HCT116 (cell line): ENCODE data around the gene PPIG.

Source experiments
- CTCF ChIP-seq, 3 experiments: fragments of 200-600 bp in 1 of 3; sonication (generic) in 1 of 3; IDR thresholded peaks in 2 of 3; conservative IDR thresholded peaks in 1 of 3; 2 replicates each; pipeline ENCODE4 v1.5.1; 2012 to 2017; ENCODE audit warnings: low read depth in 2 of 3, low read length in 2 of 3, antibody characterized with exemption in 1 of 3, borderline replicate concordance in 1 of 3, control low read depth in 1 of 3, mild to moderate bottlenecking in 1 of 3, mixed read lengths in 1 of 3, mixed run types in 1 of 3, moderate library complexity in 1 of 3; ENCODE audit not compliant: insufficient read depth in 1 of 3
- EGR1 ChIP-seq: IDR thresholded peaks from 2 replicates; pipeline ENCODE4 v1.6.1; 2012; ENCODE audit warnings: low read depth
- JUND ChIP-seq: IDR thresholded peaks from 2 replicates; pipeline ENCODE4 v1.6.1; 2012
- POLR2A ChIP-seq: IDR thresholded peaks from 2 replicates; pipeline ENCODE4 v1.7.0; 2011; ENCODE audit warnings: borderline replicate concordance; ENCODE audit not compliant: insufficient read depth, insufficient read length; ENCODE audit errors: extremely low read depth
- ZNF274 ChIP-seq: fragments of 200-500 bp; sonication (Bioruptor generic); IDR thresholded peaks from 2 replicates; pipeline ENCODE4 v1.6.1; 2014; ENCODE audit warnings: mild to moderate bottlenecking, low read depth, low read length, inconsistent platforms

GRCh38 chr2:169664600-169664977 lies 80.4 kb downstream of the PPIG start:
- TF ChIP-seq POLR2A (no peak), JUND (no peak), EGR1 (no peak), ZNF274 (no peak), CTCF (IDR thresholded peaks at IDR 0.05 in 2 of 3, conservative IDR thresholded peaks at IDR 0.05 in 1 of 3; ENCODE audit: borderline replicate concordance in 1 of 3, insufficient read depth in 1 of 3, low read depth in 2 of 3, low read length in 2 of 3) (no peak)
